Measurements from ENCODE around the gene OXSR1.
"Not testable (repeated sequence)": the region's sequence is repeated elsewhere in the genome, so short reads cannot be mapped to it uniquely, and the experiment has no call there.

The OXSR1 gene

DNA sequence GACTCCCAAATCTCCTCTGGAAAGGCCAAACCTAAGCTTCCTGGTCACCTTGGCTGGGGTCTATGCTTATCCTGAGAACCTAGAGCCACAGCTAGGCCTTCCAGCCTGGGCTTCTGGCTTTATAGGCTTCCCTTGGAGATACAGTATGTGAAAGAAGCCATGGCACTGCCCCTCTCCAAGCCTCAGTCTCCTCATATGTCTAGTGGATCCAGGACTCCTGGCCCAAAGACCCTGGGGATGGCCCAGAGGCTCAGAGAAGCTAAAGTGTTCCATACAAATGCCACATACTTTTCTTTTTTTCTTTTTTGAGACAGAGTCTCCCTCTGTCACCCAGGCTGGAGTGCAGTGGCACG, 37.1 kb upstream of the OXSR1 start:
- no peak for DNase-seq

- DNase-seq: no peak
These were observed 36.3 kb upstream of the OXSR1 start for GRCh38 chr3:38129058-38129457.

DNA sequence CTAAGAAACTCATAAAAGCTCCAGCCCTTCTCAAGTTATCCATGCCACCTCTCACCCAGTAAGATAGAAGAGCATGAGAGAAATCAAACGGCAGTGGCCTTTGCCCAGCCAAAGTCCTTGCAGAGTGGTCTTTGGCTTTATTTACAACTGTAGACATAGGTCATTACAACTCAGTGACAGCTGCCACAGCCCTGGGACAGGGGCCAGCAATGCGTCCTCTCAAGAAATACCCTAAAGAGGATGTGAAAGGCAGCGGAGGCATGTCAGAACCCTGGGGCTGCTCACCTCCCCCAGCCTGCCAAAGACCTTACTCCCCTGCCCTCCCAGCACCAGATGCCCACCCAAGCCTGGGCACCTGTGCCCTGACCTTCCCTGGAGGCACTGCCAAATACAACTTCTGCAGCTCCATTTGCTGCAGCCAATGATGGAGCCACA, 34.7 kb upstream of the OXSR1 start:
- DNase-seq: no peak

- DNase-seq: no peak
These were observed 33.5 kb upstream of the OXSR1 start for GRCh38 chr3:38131621-38132369.

DNA sequence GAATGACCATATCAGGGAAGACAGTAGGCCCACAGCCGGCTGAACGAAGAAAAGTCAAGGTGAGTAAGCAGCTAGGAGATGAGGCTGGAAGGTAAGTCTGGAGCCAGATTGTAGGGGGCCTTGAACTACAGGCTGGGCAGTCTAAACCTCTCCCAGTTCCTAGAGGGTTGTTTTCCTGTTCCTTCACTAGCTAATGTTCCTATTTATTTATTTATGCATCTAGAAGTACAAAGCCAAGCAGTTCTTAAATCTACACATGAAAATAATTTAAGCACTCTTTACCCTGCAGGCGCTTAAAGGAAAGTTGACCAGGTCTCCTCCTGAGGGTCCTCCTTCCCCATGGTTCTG, 32.2 kb upstream of the OXSR1 start:
- no peak for DNase-seq

- DNase-seq: no peak
These were observed 31.6 kb upstream of the OXSR1 start for GRCh38 chr3:38133557-38134405.

- DNase-seq: not testable (repeated sequence)
These were observed 30.7 kb upstream of the OXSR1 start for GRCh38 chr3:38134517-38135143.

DNA sequence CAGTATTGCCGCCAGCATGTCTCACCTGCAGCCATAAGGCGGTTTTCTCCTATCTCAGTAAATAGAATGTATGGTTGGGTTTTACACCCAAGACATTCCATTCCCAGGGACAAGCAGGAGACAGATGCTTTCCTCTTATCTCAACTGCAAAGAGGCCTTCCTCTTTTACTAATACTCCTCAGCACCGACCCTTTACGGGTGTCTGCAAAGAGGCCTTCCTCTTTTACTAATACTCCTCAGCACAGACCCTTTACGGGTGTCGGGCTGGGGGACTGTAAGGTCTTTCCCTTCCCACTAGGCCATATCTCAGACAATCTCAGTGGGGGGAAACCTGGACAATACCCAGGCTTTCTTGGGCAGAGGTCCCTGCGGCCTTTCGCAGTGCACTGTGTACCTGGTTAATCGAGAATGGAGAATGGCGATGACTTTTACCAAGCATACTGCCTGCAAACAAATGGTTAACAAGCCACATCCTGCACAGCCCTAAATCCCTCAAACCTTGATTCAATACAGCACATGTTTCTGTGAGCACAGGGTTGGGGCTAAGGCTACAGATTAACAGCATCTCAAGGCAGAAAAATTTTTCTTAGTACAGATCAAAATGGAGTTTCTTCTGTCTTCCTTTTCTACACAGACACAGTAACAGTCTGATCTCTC, 29.6 kb upstream of the OXSR1 start:
- not testable (repeated sequence) for DNase-seq

DNA sequence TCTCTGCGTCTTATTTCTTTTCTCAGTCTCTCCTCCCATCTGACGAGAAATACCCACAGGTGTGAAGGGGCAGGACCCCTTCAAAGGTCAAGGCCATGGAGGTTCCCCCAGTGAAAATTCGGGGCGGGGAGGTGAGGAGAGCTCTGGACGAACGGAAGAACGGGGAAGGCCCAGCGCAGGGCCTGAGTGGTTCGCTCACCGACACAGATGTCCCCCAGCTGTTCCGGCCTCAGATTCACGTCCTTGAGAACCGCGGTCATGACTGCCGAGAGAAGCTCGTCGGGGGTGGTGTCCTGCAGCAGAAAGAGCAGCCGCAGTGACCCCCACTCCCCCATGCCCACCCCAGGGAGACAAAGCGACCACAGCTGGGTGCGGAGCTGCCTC, 29.0 kb upstream of the OXSR1 start:
- DNase-seq: no peak

DNA sequence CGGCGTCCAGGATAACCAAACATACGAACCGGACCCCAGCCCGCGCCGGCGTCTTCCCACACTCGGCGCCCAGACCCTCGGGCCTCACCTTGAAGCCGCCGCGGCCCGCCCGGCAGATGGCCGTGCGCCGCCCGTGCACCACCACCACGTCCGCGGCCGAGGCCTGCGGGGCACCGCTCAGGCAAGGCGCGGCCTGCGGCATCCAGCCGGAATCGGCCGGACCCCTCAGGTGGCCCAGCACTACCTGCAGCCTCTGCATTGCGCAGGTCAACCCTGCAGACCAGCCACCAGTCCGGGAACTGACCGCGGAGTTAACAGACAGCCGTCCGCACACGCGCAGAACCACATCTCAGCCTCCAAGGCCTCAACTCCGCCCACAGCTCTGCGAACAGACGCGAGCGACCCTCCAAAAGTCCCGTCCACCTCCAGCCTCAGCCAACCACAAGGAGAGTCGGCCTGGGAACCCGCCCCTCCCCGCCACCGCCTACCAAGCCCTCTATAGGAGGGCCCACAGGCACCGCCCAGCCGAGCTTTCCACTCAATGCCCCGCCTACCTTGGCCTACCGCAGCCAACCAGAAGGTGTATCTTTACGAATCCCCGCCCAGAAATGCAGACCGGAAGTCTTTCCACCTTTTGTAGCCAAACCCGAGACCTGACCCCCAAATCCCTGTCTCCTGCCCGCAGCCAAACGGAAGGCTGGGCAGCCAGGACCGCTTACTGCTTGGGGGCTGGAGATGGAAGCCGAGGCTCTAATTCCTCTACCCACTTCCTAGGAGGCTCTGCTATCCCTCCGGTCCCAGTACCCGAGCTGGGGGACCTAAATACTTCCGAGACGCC, 28.3 kb upstream of the OXSR1 start, which contains the start of gene ACAA1:
Gene ACAA1, minus strand, starts transcription at position 351 of the 838 bp plus-strand sequence. Its CDS starts 92 bp downstream, at position 259.
- DNase-seq: peak; percentile 95

DNA sequence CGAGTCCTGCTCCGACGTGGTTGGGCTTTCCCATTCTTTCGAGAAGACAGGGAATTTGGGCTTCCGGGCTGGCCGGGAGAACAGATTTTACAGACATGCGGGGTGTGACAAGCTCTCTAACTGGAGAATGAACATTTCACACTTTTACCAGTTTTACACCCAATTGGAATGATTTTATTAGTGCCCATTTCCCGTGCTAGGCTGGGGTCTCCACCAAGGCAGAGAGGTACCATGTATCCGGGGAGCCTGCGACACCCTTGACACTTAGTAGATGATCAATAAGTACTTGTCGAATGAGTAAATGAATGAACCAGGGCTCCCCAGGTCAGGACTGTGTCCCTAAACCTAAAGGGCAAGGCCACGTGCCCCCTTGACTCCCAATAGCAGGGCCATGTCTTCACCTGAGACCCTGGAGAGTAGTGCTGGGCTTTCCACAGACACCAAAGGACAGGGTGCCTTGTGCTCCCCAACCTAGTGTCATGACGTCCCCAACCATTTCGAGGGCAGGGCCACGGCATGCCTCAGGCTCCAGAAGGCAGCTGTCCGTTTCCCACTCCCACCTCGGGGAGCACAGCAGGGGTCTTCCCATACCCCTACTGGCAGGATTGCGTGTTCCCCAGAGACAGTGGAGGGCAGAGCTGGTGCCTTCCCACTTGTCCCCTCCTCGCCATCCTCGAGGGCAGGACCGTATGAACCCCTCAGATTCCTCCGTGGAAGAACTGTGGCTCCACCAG, 27.6 kb upstream of the OXSR1 start:
- peak; percentile 37 for DNase-seq

- peak; percentile 43 for DNase-seq
These were observed 26.8 kb upstream of the OXSR1 start, which contains the start of gene MYD88 for GRCh38 chr3:38138349-38139190. MYD88 (plus strand) TSS chr3:38138661; CDS start chr3:38138701, 40 bp downstream.

DNA sequence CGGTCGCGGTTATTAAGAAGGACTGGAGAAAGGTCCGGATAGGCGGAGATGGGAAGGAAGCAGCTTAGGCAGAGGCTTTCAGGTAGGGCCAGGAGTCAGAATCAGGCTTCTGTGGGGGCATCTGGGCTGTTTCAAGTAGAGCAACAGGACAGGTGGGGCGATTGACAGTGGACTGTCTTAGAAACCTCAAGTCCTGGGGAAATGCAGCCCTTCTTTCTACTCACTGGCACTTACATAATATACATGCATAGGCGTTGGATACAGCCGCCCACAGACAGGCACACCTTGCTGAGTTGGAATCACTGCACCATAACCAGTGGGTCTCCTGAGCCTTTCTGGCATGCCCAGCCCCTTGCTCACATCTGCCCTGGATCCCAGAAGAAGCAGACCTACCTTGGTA, 26.1 kb upstream of the OXSR1 start:
- no peak for DNase-seq

DNA sequence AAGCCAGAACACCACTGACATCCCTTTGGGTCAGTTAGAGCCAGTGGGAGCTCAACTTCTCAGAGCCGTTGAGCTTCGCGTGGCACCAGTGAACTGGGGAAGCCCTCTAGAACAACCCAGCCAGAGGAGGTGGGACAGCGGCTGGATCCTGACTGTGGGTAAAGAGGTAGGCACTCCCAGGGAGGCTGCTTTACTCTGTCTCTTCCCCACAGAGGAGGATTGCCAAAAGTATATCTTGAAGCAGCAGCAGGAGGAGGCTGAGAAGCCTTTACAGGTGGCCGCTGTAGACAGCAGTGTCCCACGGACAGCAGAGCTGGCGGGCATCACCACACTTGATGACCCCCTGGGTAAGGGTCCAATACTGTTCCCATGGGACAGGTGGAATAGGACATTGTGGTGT, 25.7 kb upstream of the OXSR1 start:
- no peak for DNase-seq

DNA sequence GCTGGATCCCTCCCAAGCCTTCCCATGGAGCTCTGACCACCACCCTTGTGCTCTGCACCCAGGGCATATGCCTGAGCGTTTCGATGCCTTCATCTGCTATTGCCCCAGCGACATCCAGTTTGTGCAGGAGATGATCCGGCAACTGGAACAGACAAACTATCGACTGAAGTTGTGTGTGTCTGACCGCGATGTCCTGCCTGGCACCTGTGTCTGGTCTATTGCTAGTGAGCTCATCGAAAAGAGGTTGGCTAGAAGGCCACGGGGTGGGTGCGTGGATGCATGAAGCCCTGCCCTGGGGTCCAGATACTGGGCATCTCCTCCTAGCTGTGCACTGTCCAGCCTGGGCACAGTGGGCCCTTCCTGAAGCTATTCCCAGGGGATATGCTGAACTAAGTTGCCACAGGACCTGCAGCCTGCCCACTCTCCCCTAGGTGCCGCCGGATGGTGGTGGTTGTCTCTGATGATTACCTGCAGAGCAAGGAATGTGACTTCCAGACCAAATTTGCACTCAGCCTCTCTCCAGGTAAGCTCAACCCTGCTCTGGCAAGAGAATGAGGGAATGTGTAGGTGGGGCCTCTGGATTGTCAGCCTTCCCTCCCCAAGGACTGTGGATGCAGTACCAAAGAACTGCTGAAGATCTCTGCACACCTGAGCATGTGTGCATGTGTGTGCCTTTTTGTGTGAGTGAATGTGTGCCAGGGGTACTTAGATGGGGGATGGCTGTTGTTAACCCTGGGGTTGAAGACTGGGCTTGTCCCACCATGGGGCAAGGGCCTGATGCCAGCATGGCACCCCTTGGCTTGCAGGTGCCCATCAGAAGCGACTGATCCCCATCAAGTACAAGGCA, 24.8 kb upstream of the OXSR1 start:
- DNase-seq: no peak

- no peak for DNase-seq
These were observed 24.0 kb upstream of the OXSR1 start for GRCh38 chr3:38141173-38141951.

- DNase-seq: no peak
These were observed 23.4 kb upstream of the OXSR1 start for GRCh38 chr3:38141952-38142273.

- DNase-seq: no peak
These were observed 22.4 kb upstream of the OXSR1 start for GRCh38 chr3:38142959-38143358.

GRCh38 chr3:38143511-38143910, 21.8 kb upstream of the OXSR1 start:
- no peak for DNase-seq

All from NCI-H2171 treated with DMSO at 0.1 percent for 48 hours (cell line).